ENCODE measurements around the gene SULT6B1. TPM values are rescaled to one million over a fixed set of nuclear protein-coding genes. Genes with fewer than 3 reads are reported as not detected.

SULT6B1 gene
- total RNA-seq, 1 donor from 2014 or later: not detected

DNA sequence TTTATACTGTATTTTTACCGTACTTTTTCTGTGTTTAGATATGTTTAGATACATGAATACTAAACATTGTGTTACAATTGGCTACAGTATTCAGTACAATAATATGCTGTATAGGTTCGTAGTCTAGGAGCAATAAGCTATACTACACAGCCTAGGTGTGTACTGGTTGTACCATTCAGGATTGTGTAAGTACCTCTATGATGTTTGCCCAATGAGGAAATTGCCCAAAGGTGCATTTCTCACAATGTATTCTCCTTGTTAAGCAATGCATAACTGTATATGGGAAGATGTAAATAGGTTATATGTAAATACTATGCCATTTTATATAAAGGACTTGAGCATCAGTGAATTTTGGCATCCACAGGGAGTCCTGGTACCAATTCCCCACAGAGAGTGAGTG, 42.4 kb downstream of the SULT6B1 start:
- intact Hi-C loops (cut with micrococcal nuclease): no loop called here
- TF ChIP-seq CTCF (IDR thresholded peaks at IDR 0.05): no peak
- ChIA-PET CTCF (no interaction called here), POLR2A (no interaction called here)
- no peak overlapping the region for H3K27ac Mint-ChIP-seq
- no peaks in the 10 kb centered on the region for H3K9me3 Mint-ChIP-seq
- no peaks in the 10 kb centered on the region for H3K27me3 Mint-ChIP-seq
- DNase-seq: no peak
- ATAC-seq (ENCODE audit: low read depth): no peak
- H3K36me3 Mint-ChIP-seq (ENCODE audit: low read depth): peaks cover 57% of the 10 kb centered on the region
- H3K4me3 Mint-ChIP-seq: no peak overlapping the region
- H3K4me1 Mint-ChIP-seq: peaks cover 13% of the 10 kb centered on the region

GRCh38 chr2:37143974-37144373, 44.5 kb downstream of the SULT6B1 start:
- intact Hi-C loops (cut with micrococcal nuclease): no loop called here
- ChIA-PET POLR2A (no interaction called here), CTCF (no interaction called here)
- Mint-ChIP-seq H3K4me3 (no peak overlapping the region), H3K9me3 (no peaks in the 10 kb centered on the region), H3K27me3 (no peaks in the 10 kb centered on the region), H3K27ac (no peak overlapping the region), H3K36me3 (ENCODE audit: low read depth) (peaks cover 71% of the 10 kb centered on the region), H3K4me1 (peaks cover 4% of the 10 kb centered on the region)
- TF ChIP-seq CTCF (IDR thresholded peaks at IDR 0.05): no peak
- ATAC-seq (ENCODE audit: low read depth) (no peak), DNase-seq (no peak)

DNA sequence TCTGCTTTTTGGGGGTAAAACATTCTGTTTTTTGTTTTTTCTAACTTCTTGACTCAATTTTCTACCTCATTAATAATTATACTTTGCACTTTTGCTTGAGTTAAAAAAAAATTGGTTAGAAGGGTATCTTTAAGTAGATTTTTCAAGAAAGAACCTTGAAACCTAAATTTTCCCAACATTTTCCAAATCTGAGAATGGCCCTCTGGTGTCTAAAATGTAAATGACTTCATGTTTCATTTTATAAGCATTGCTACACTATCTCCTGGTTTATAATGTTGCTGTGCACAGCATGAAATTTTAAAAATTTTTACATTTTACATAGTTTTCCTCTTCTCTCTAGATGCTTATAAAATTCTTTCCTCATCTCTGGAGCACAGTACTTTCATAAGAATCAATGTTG, 45.9 kb downstream of the SULT6B1 start:
- no peak overlapping the region for H3K4me3 Mint-ChIP-seq
- POLR2A ChIA-PET: no interaction called here
- H3K36me3 Mint-ChIP-seq (ENCODE audit: low read depth): peaks cover 67% of the 10 kb centered on the region

DNA sequence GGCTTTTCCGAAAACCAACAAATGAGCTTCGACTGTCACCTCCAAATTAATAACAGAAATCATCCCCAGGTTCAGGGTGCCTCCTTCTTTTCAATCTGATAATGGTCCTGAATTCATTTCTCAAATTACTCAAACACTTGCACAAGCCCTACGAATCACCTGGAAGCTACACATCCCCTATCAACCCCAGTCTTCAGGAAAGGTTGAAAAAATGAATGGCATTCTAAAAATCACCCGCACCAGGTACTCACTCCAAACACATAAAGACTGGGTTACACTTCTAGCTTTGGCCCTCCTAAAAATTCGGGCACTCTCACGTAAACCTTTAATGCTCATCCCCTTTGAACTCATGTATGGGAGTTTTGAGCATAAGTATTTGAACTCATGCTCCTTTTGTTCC, 55.6 kb downstream of the SULT6B1 start:
- ChIA-PET POLR2A (no interaction called here), CTCF (interaction anchor here (0.6 kb wide), 1 partner anchor 49 kb away, joined by 4 read pairs; no protein-coding TSS in a partner anchor)
- Mint-ChIP-seq H3K4me3 (no peak overlapping the region), H3K9me3 (no peaks in the 10 kb centered on the region), H3K27ac (no peak overlapping the region), H3K36me3 (ENCODE audit: low read depth) (peaks cover 57% of the 10 kb centered on the region), H3K27me3 (no peaks in the 10 kb centered on the region), H3K4me1 (no peaks in the 10 kb centered on the region)
- TF ChIP-seq CTCF (IDR thresholded peaks at IDR 0.05): no peak
- intact Hi-C loops (cut with micrococcal nuclease): no loop called here
- ATAC-seq (ENCODE audit: low read depth) (no peak), DNase-seq (no peak)

More for the DNA sequence above, 45.9 kb downstream of the SULT6B1 start:
- H3K9me3 Mint-ChIP-seq: no peaks in the 10 kb centered on the region
- CTCF ChIA-PET: no interaction called here
- H3K4me1 Mint-ChIP-seq: peaks cover 4% of the 10 kb centered on the region
- ATAC-seq (ENCODE audit: low read depth) (no peak), DNase-seq (no peak)
- intact Hi-C loops (cut with micrococcal nuclease): no loop called here
- no peaks in the 10 kb centered on the region for H3K27me3 Mint-ChIP-seq
- TF ChIP-seq CTCF (IDR thresholded peaks at IDR 0.05): no peak
- no peak overlapping the region for H3K27ac Mint-ChIP-seq

DNA sequence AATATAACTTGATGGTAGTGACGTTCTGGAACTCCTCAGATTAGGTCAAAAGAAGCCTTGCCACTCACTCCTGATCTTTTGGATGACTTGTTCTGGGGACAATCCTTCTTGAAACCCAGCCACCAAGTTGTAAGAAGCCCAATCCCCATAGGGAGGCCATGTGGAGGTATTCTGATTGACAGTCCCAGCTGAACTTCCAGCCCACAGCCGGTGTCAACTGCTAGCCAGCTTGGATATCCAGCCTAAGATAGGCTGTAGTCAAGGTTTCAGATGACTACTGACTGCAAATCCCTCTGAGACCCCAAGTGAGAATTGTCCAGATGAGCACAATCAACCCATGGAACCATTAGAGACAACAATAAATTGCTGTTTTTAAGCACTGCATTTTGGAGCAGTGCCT, 63.1 kb downstream of the SULT6B1 start:
- intact Hi-C loops (cut with micrococcal nuclease): no loop called here
- POLR2A ChIA-PET: no interaction called here
- no peak for TF ChIP-seq CTCF (IDR thresholded peaks at IDR 0.05)
- no peaks in the 10 kb centered on the region for H3K4me1 Mint-ChIP-seq
- H3K36me3 Mint-ChIP-seq (ENCODE audit: low read depth): peaks cover 77% of the 10 kb centered on the region
- no peak overlapping the region for H3K27ac Mint-ChIP-seq
- no peaks in the 10 kb centered on the region for H3K9me3 Mint-ChIP-seq
- H3K4me3 Mint-ChIP-seq: no peak overlapping the region
- CTCF ChIA-PET: no interaction called here
- no peak for ATAC-seq (ENCODE audit: low read depth)
- DNase-seq: no peak
- H3K27me3 Mint-ChIP-seq: no peaks in the 10 kb centered on the region

Measured in activated B cell treated with CpG ODN at 0.5 μM for 24 hours (primary cell).